CD4-positive, alpha-beta T cell treated with Interleukin-4 for 4 hours (primary cell): ENCODE measurements around the gene CACNA1D.
"Not testable (repeated sequence)": the region's sequence is repeated elsewhere in the genome, so short reads cannot be mapped to it uniquely, and the experiment has no call there.

Source experiments
- DNase-seq: peaks from one replicate; pipeline ENCODE4 v3.0.0-alpha.2; 2020

Gene CACNA1D

GRCh38 chr3:53493963-53494791 lies at the start of gene CACNA1D:
CACNA1D (plus strand) TSS chr3:53494611; CDS start chr3:53495167, 556 bp downstream.
- DNase-seq: no peak

DNA sequence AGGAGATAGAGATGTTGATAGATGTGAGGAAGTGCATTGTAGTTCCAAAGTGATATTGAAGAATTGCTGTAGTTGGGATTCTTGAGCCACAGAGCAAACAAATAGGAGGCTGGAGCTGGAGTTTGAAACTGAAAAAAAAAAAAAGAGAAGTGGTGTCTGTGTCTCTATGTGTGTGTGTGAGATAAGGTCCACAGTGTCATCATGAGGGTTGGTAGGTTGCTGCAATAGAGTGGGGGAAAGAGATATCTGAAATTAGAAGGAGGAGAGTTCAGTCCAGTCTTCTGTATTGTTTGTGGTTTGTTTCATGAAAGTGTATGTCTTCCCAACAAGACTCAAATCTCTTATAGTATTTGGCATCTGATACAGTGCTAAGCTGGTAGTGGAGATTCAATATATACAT lies 37.3 kb upstream of the CACNA1D start:
- DNase-seq: no peak

DNA sequence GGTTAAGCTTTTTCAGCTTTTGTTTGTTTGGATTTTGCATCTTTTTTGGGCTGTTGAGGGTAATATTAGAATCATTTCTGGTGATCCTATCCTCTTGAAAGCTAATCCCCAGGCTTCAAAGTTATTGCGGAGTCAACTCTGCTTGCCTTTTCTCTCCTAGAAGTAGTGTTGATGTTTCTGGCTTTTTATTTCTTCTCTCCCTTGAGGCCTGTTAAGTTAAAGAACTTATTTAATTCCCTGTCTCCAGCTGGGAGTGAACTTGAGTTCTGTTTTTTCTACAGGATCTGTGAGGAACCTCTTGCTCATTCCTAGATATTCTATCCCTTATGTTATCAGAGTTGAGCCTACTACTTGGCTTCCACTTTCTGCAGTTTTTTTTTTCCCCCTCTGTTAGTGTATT lies 34.1 kb upstream of the CACNA1D start:
- no peak for DNase-seq

DNA sequence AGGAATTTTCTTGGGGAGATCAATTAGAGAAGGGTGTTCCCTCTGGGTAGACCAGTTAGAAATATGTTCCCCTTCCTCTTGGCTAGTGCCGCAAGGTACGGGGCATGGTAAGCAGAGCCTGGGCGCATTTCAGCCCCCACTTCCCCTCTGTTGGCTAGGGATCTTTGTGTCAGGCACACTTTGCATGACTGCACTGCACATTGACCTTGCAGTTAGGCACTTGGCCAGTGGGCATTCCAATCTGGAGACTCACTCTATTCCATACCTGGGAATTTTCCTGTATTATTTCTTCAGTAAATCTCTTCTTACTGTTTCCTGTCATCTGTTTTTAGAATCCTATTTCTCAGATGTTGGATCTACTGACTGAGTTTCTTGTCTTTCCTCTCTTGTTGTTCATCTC lies 30.0 kb upstream of the CACNA1D start:
- no peak for DNase-seq

- DNase-seq: not testable (repeated sequence)
These were observed 24.7 kb upstream of the CACNA1D start for GRCh38 chr3:53469758-53470157.

- no peak for DNase-seq
These were observed 21.0 kb upstream of the CACNA1D start for GRCh38 chr3:53473422-53473821.

DNA sequence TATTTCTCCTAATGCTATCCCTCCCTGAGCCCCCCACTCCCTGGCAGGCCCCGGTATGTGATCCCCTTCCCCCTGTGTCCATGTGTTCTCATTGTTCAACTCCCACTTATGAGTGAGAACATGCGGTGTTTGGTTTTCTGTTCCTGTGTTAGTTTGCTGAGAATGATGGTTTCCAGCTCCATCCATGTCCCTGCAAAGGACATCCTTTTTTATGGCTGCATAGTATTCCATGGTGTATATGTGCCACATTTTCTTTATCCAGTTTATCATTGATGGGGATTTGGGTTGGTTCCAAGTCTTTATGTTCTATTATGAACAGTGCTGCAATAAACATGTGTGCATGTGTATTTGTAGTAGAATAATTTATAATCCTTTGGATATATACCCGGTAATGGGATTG lies 18.0 kb upstream of the CACNA1D start:
- DNase-seq: not testable (repeated sequence)

GRCh38 chr3:53477689-53478088 lies 16.7 kb upstream of the CACNA1D start:
- not testable (repeated sequence) for DNase-seq

DNA sequence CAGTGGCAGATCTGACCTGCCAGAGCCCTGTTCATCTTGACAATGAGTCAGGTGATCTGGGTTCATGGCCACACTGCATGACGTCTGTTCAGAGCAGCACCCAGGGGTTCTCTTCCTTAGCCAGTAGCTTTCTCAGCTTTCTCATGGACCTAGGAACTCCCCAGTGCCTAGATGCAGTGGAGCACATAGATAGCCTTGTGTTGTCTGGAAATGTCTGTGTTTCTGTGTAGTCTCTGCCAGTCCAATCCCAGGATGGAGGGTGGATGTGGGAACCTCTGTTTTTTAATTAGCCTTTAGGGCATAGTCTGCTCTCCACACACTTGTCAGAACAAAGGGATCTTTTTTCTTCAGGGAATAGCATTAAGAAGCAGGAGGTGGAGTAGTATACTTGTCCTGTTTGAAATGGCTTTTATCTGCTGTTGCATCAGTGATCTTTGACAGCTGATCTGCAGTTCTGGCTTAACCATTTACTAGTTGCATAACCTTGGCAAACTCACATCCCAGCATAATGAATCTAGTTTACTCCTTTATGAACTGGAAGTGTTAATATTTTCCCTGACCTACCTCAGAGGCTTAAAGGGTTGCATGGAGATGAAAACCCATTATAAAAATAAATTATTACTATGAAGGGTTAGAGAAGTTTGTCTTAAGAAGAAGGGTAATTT lies 16.1 kb upstream of the CACNA1D start:
- DNase-seq: no peak

- DNase-seq: no peak
These were observed 15.3 kb upstream of the CACNA1D start for GRCh38 chr3:53478921-53479664.

GRCh38 chr3:53482227-53482626 lies 12.2 kb upstream of the CACNA1D start:
- no peak for DNase-seq

DNA sequence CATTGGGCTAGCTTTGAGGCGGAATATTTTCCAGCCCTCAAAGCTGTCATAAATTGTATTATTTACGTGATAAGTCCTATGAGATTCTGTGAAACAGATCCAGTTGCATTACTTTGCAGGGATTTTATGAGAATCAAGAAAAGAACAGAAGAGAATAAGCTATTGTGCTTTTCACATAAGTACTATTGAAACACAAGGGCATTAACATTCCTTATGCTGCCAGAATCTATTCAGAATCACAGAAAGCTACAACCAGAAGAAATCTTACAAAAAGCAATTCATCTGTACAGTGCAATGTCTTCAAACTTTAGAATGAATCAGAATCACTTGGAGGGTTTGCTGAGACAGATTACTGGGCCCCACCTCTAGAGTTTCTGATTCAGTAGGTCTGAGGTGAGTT lies 10.6 kb upstream of the CACNA1D start:
- DNase-seq: no peak

GRCh38 chr3:53484984-53485383 lies 9.4 kb upstream of the CACNA1D start:
- no peak for DNase-seq

DNA sequence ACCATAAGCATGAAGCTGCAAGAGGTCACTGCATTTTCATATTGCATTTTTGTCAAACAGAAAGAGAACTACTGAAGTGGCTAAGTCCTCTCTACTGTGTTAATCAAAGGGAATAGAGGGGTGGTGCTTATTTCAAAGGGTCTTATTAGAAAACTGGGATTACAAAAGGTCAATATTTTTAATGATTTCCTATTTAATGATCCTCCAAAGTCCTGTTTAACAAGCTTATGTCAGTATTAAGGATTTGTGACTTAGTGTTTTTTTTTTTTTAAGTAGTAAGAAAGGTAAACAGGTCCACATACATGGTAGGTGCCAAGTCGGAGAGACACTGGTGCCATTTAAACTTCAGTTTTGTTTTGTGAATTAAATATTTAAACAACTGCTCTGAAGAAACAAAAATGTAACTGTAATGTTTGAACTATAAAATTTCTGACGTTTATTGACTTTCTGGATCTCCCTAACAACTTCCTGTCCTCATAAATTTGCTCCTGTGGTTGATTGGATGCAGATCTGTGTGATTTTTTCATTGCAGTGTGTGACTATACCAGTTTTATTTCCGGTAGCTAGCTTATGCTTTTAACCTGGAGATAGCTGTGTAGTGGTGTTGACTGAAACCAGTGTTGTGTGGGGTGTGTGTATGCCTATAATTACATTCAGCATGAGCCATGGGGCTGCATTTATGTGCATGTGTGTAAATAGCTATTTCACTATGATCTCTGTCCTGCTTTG lies 8.6 kb upstream of the CACNA1D start:
- no peak for DNase-seq

GRCh38 chr3:53486961-53487654 lies 7.3 kb upstream of the CACNA1D start:
- DNase-seq: no peak

GRCh38 chr3:53489386-53489785 lies 5.0 kb upstream of the CACNA1D start:
- DNase-seq: no peak

- DNase-seq: no peak
These were observed 4.5 kb upstream of the CACNA1D start for GRCh38 chr3:53489787-53490458.

DNA sequence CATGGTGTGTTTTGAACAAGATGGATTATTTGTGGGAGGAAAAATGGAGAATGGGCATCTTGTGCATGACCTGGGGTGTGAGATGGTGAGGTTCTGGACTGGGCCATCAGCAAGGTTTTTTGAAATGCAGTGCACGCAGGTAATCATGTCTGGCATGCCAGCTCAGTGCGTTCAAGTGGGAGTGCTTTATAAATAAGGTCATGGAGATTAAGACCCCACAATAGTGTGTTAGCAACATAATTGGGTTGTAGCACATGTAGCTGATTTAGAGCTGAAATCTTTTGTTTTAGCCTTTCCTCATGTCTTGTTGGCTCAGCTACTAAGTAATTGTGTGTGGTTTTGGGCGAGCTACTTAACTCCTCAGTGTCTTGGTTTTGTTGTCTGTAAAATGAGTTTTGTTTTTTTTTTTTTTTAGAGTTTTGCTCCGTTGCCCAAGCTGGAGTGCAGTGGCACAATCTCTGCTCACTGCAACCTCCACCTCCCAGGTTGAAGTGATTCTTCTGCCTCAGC lies 3.9 kb upstream of the CACNA1D start:
- DNase-seq: no peak

DNA sequence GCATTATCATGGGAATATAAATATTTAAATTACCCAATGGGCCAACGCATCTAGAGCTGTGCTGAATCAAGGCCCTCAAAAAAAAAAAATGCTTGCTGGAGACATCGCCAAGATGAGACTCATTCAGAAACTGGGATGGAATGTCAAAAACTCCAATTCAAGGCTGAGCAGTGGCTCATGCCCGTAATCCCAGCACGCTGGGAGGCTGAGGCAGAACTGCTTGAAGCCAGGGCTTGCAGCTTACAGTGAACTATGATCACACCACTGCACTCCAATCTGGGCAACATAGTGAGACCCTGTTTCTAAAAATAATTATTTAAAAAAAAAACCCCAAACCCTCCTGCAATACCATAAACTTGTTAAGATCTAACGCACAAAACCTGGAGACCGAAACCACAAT lies 3.1 kb upstream of the CACNA1D start:
- no peak for DNase-seq

GRCh38 chr3:53493595-53493962 lies 832 bp upstream of the CACNA1D start:
- DNase-seq: no peak

- DNase-seq: no peak
These were observed 722 bp downstream of the CACNA1D start for GRCh38 chr3:53495146-53495519.
